ENCODE results near the gene HEYL.
"Not testable (repeated sequence)": the region's sequence is repeated elsewhere in the genome, so short reads cannot be mapped to it uniquely, and the experiment has no call there.

Gene HEYL

DNA sequence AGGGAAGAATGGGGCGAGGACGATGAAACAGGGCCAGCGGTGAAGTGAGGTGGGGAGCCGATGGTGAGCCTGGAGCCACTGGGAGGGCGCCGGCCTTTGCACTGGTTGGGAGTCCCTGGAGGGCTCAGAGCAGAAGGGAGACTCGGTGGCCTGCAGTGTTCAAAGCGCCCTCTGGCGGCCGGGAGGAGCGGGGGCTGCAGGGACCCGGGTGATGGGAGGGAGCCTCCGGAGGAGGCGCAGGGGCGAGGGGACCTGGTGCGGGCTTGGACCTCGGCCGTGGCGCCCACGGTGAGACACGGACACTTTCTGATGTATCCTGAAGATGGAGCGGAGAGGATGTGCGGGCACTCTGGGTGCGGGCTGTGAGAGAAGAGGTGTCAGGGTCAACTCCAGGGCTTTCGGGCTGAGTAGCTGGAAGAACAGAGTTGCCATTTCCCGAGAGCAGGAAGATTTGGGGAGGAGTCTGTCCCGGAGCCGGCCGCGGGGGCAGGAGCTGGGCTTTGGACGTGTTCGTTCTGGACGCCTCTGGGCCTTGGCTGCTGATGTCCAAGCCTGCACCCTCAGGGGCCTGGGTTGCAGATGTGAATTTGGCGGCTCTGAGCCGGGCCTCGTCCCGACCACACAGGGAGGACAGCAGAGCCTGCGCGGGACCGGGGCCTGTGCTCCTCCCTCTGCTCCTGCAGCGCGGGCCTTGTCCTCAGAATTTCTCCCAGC lies 29.7 kb downstream of the HEYL start:
- DNase-seq = peak in 14 of 56 donors; percentile 3 to 60 (median 11)

GRCh38 chr1:39608921-39609320 lies 30.5 kb downstream of the HEYL start:
- DNase-seq = no peak

- not testable (repeated sequence) for DNase-seq
Measured at GRCh38 chr1:39603677-39604076, 35.8 kb downstream of the HEYL start.

DNA sequence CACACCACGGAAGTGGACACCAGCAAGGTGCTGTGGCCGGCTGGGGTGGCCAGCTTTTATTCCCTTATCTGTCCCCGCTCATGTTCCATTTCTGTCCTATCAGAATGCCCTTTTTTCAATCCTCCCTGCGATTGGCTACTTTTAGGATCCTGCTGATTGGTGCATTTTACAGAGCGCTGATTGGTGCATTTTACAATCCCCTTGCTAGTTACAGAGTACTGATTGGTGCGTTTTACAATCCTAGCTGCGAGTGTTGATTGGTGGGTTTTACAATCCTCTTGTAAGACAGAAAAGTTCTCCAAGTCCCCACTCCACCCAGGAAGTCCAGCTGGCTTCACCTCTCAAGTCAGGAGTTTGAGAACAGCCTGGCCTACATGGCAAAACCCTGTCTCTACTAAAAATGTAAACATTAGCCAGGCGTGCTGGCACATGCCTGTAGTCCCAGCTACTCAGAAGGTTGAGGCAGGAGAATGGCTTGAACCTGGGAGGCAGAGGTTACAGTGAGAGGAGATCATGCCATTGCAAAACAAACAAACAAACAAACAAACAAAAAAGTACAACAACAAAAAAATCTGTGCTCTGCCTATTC lies 37.7 kb downstream of the HEYL start:
- not testable (repeated sequence) for DNase-seq

GRCh38 chr1:39596163-39596562 lies 43.3 kb downstream of the HEYL start:
- no peak for DNase-seq

DNA sequence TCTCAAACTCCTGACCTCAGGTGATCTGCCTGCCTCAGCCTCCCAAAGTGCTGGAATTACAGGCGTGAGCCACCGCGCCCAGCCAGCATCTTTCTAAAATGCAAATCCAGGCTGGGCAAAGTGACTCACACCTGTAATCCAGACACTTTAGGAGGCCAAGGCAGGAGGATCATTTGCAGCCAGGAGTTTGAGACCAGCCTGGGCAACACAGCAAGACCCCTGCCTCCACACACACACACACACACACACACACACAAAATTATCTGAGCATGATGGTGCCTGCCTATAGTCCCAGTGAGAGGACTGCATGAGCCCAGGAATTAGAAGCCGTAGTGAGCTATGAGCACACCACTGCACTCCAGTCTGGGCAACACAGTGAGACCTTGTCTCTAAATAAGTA lies 46.1 kb downstream of the HEYL start:
- no peak for DNase-seq

- DNase-seq = no peak
Measured at GRCh38 chr1:39592069-39592468, 47.4 kb downstream of the HEYL start.

DNA sequence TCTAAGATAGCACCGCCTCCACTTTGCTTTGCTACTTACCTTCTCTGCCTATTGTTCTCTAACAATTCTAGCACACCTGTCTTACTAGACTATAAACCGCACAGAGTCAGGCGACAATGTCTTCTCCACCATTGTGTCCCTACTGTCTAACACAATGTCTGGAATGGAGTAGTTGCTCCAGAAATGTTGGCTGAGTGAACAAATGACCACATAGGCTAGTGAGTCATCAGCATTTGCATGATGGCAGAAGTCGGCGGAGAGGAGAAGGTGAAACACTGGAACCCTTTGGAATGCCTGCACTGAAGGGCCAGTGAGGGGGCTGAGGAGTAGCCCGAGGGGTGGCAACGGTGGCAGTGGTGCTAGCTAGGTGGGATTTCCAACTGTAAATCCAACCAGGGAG lies 48.9 kb downstream of the HEYL start:
- DNase-seq = no peak

- DNase-seq = no peak
Measured at GRCh38 chr1:39585933-39586332, 53.5 kb downstream of the HEYL start.

DNA sequence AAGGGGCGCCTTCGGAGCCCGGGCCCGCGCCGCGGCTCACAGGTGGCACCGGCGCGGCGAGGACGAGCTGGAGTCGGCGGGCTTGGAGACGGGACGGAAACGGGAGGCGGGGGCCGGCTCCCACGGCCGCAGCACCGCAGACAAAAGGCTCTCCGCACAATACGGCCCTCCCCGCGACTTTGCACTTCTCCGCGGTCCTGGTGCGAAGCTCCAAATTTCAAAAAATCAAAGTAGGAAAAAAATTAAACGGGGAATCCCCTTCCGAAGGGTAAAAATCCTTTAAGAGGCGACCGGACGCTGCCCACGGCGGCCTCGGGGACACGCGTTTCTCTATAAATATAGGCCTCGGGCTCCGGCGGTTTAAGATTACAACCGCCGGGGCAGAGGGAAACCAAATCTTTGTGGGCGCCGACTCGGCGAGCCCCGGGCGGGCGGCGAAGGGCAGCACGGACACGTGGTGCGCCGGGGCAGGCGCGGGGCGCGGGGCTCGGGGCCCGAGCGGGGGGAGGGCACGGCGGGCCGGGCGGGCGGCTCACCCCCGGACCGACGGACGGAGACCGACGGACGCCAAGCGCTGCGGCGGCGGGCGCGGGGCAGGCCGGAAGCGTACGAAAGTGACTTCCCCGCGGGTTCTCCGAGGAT lies 63.3 kb downstream of the HEYL start:
- peak in 19 of 56 donors; percentile 13 to 62 (median 36) for DNase-seq

DNA sequence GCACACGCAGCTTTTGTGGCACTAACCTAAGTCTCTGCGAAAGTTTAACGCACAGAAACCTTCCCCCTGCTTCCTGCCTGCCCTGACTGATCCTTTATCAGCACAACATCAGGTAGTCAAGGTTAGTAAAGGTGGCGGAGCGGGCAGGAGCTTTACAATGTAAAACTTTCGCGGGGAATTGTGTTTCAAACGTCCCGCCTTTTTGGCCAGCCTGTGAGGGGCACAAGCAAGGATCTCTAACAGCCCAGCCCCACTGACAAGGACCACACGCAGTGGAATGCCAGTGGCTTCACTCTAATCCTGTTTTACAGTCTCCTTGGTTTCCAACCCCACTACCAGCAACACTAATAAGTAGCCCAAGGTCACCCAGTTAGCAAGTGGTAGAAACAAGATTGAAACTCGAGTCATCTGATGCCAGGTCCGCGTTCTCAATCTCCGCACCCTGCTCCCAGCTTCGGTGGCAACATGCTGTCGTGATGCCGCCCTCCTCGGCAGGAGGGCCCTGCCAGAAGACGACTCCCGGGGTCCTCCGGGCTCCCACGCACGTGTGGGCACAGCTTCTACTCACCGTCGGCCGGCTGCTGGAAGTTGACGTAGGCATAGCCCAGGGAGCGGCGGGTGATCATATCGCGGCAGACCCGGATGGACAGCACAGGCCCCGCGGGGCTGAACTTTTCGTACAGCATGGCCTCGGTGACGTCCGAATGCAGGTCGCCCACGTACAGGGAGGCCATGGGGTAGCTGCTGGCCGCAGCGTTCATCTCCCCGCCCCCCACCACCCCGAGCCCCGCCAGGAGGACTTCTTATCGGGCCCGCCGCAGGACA lies 64.0 kb downstream of the HEYL start:
- DNase-seq = peak in 26 of 56 donors; percentile 4 to 57 (median 21)

DNA sequence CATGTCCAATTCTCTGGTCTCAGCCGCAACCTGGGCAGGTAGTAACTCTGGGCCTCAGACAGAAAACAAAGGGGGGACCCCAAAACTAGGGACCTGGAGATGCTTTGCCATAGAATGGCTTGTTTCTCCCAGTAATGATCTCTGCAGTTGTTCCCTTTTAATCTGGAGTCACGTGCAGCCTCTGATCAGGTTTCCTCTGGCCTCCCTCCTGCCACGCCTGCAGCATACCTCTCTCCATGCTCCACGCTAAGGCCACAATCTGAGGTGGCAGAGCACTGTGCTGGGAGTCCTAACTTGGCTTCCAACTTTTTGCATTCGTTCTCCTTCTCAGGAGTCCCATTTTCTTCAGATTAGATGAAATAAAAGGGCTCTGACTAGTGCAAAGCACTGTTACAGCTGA lies 64.8 kb downstream of the HEYL start:
- DNase-seq = no peak

Measured in nucleus accumbens (tissue), 56 donors.